Testis (tissue), 2 donors: ENCODE results near the gene PM20D1.

Experiments used
- CTCF ChIP-seq, 3 experiments: fragments of 450-650 bp in 2 of 3; fragments of 200-600 bp in 1 of 3; sonication (generic) in 1 of 3; IDR thresholded peaks; one replicate each; pipeline ENCODE4 v1.5.1; 2016 to 2019; ENCODE audit warnings: antibody characterized with exemption in 3 of 3, mild to moderate bottlenecking in 2 of 3, moderate library complexity in 1 of 3
- POLR2A ChIP-seq: fragments of 450-650 bp; IDR thresholded peaks from one replicate; pipeline ENCODE4 v1.6.1; 2017; ENCODE audit warnings: antibody characterized with exemption, mild to moderate bottlenecking, moderate library complexity

DNA sequence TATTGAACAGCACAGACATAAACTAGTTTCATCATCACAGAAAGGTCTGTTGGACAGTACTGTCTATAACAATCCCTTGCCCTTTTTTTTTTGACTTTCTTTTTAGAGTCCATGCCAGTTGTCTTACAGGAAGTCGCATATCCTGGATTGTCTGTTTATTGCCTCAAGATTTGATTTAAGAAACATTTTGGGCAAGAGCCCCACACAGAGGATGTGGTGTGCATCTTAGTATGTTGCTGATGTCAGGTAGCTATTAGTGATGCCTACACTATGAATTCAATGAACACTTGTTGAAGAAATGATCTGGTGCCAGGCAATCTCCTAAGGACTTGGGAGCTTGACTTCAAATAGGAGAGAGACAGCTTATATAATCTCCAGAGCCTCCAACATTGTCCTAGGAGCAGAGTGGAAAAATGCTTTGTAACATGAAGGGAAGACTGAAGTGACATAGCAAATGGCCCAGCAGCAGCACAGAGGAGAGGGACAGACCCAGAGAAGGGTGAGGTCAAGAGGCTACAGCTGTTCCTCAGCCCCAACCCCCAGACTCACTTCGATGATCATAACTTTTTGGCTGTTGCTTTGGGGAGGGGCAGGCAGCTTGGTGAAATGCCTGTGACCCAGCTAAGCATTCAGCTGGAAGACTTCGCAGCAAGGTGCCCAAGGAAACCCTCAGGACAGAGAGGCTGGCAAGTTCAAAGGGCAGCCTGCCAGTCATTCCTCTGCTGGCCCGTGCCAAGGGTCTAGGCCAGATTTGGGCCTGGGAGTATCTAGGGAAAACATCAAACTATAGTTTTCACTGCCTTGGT, 67.1 kb downstream of the PM20D1 start:
- TF ChIP-seq CTCF (IDR thresholded peaks at IDR 0.05) (no peak), POLR2A (no peak)
